Measurements from ENCODE around the gene ARHGAP42.

ARHGAP42 gene

DNA sequence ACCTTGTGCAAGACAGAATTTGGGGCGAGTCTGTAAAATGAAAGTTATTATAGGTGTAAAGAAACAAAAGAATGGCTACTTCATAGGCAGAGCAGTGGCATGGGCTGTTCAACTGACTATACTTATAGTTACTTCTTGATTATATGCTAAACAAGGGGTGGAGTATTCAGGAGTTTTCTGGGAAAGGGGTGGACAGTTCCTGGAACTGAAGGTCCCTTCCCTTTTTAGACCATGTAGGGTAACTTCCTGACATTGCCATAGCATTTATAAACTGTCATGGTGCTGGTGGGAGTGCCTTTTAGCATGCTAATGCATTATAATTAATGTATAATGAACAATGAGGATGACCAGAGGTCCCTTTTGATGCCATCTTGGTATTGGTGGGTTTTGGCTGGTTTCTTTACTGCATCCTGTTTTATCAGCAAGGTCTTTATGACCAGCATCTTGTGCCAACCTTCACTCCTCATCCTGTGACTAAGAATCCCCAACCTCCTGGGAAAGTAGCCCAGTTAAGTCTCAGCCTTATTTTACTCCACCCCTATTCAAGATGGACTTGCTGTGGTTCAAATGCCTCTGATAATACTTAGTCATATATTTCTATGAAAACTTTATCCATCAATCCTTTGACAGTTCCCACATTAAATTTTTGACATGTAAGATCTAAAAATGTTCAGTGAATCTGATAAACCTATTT lies 118.6 kb downstream of the ARHGAP42 start:
- H3K9me2 ChIP-seq (replicated peaks; ENCODE audit: control insufficient read depth, low read length): no peaks in the 10 kb centered on the region
- TF ChIP-seq, protein P1, sequence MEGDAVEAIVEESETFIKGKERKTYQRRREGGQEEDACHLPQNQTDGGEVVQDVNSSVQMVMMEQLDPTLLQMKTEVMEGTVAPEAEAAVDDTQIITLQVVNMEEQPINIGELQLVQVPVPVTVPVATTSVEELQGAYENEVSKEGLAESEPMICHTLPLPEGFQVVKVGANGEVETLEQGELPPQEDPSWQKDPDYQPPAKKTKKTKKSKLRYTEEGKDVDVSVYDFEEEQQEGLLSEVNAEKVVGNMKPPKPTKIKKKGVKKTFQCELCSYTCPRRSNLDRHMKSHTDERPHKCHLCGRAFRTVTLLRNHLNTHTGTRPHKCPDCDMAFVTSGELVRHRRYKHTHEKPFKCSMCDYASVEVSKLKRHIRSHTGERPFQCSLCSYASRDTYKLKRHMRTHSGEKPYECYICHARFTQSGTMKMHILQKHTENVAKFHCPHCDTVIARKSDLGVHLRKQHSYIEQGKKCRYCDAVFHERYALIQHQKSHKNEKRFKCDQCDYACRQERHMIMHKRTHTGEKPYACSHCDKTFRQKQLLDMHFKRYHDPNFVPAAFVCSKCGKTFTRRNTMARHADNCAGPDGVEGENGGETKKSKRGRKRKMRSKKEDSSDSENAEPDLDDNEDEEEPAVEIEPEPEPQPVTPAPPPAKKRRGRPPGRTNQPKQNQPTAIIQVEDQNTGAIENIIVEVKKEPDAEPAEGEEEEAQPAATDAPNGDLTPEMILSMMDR (IDR thresholded peaks at IDR 0.05; ENCODE audit: low read depth, low read length, poor library complexity, severe bottlenecking): no peak
- no peak for TF ChIP-seq EZH2phosphoT487 (IDR thresholded peaks at IDR 0.05; ENCODE audit: borderline replicate concordance, low read length)
- no peaks in the 10 kb centered on the region for H3K79me2 ChIP-seq (ENCODE audit: control insufficient read depth, low read length)
- no peaks in the 10 kb centered on the region for H3K27me3 ChIP-seq (ENCODE audit: control insufficient read depth, low read length)
- H3K4me1 ChIP-seq (ENCODE audit: control insufficient read depth, low read length): no peaks in the 10 kb centered on the region
- H3K4me3 ChIP-seq (ENCODE audit: low read length): no peak overlapping the region
- H3K36me3 ChIP-seq (ENCODE audit: control insufficient read depth, low read length): no peaks in the 10 kb centered on the region
- H4K20me1 ChIP-seq (ENCODE audit: control insufficient read depth, insufficient read depth, low read depth, low read length): no peaks in the 10 kb centered on the region
- no peak overlapping the region for H3K27ac ChIP-seq (ENCODE audit: low read depth, low read length)
- H3F3A ChIP-seq (ENCODE audit: control insufficient read depth, insufficient read depth): no peaks in the 10 kb centered on the region
- H3K4me2 ChIP-seq (ENCODE audit: low read length): no peak overlapping the region
- H3K9me3 ChIP-seq (ENCODE audit: control insufficient read depth, insufficient read depth, low read length): no peaks in the 10 kb centered on the region

DNA sequence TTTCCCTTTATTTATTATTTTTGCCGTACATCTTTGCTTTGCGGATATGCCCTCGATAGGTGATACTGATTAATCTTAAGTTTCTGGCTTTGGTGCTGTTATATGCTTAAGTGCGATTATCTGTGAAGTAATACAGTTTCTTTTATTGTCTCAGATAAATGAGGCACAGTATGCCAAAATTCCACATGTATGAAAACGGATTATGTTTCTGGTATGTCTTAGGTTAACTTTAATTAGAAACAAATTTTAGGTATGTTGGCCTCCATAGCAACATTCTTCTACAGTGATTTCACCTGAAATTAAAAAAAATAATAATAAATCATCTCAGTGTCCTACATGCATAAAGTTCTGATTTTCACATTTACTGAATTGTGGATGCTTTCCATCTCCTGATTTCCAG lies 119.2 kb downstream of the ARHGAP42 start:
- Histone ChIP-seq H3K9me3 (ENCODE audit: control insufficient read depth, insufficient read depth, low read length) (no peaks in the 10 kb centered on the region), H3K4me3 (ENCODE audit: low read length) (no peak overlapping the region), H3K4me1 (ENCODE audit: control insufficient read depth, low read length) (no peaks in the 10 kb centered on the region), H3K79me2 (ENCODE audit: control insufficient read depth, low read length) (no peaks in the 10 kb centered on the region), H3K27me3 (ENCODE audit: control insufficient read depth, low read length) (no peaks in the 10 kb centered on the region), H4K20me1 (ENCODE audit: control insufficient read depth, insufficient read depth, low read depth, low read length) (no peaks in the 10 kb centered on the region), H3K4me2 (ENCODE audit: low read length) (no peak overlapping the region), H3K36me3 (ENCODE audit: control insufficient read depth, low read length) (no peaks in the 10 kb centered on the region), H3K9me2 (replicated peaks; ENCODE audit: control insufficient read depth, low read length) (no peaks in the 10 kb centered on the region), H3F3A (ENCODE audit: control insufficient read depth, insufficient read depth) (no peaks in the 10 kb centered on the region), H3K27ac (ENCODE audit: low read depth, low read length) (no peak overlapping the region)
- no peak for TF ChIP-seq EZH2phosphoT487 (IDR thresholded peaks at IDR 0.05; ENCODE audit: borderline replicate concordance, low read length)
- TF ChIP-seq, protein P1 (IDR thresholded peaks at IDR 0.05; ENCODE audit: low read depth, low read length, poor library complexity, severe bottlenecking): no peak

DNA sequence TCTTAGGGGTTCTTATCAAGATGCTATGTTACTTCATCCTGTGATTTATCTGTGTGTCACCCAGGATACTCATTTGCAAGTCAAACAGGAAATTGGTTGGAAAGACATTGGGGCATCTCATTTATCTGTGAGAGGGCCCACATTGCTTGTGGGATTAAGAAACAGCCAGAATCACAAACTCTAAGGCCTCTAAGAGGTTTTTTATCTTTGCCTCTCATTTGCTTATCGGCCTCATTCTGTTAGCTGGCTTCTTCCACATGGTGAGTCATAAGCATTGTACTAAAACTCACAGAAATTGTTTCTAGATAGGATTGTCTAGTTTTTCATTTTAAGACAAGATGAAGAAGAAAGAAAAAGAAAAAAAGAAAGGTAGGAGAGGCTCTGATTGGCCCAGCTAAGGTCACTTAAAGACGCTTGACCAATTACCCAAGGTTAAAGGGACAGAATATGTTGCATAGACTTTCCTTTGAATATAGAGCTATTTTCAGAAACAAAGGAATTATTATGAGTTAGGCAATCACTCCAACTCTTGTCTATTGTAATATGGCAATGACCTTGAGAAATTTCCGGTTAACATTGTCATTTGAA lies 121.9 kb downstream of the ARHGAP42 start:
- H3K27ac ChIP-seq (ENCODE audit: low read depth, low read length): no peak overlapping the region
- no peak for TF ChIP-seq EZH2phosphoT487 (IDR thresholded peaks at IDR 0.05; ENCODE audit: borderline replicate concordance, low read length)
- TF ChIP-seq, protein P1 (IDR thresholded peaks at IDR 0.05; ENCODE audit: low read depth, low read length, poor library complexity, severe bottlenecking): no peak
- H3K9me3 ChIP-seq (ENCODE audit: control insufficient read depth, insufficient read depth, low read length): no peaks in the 10 kb centered on the region
- H3K4me2 ChIP-seq (ENCODE audit: low read length): no peak overlapping the region
- no peaks in the 10 kb centered on the region for H3F3A ChIP-seq (ENCODE audit: control insufficient read depth, insufficient read depth)
- H3K4me1 ChIP-seq (ENCODE audit: control insufficient read depth, low read length): no peaks in the 10 kb centered on the region
- no peaks in the 10 kb centered on the region for H3K36me3 ChIP-seq (ENCODE audit: control insufficient read depth, low read length)
- H3K27me3 ChIP-seq (ENCODE audit: control insufficient read depth, low read length): no peaks in the 10 kb centered on the region
- H3K4me3 ChIP-seq (ENCODE audit: low read length): no peak overlapping the region
- H3K9me2 ChIP-seq (replicated peaks; ENCODE audit: control insufficient read depth, low read length): no peaks in the 10 kb centered on the region
- no peaks in the 10 kb centered on the region for H4K20me1 ChIP-seq (ENCODE audit: control insufficient read depth, insufficient read depth, low read depth, low read length)
- no peaks in the 10 kb centered on the region for H3K79me2 ChIP-seq (ENCODE audit: control insufficient read depth, low read length)
